H9 (cell line): ENCODE measurements around the gene NCKAP5. TPM values are rescaled to one million over a fixed set of nuclear protein-coding genes. Genes with fewer than 3 reads are reported as not detected.

Experiments used
- DNase-seq: peaks from one replicate; pipeline ENCODE4 v3.0.0-alpha.2; 2017
- H2AFZ ChIP-seq: one replicate; pipeline ENCODE4 v1.6.1; 2013; ENCODE audit warnings: mild to moderate bottlenecking, low read length, control low read depth, moderate library complexity
- H2AK5ac ChIP-seq: 2 replicates; pipeline ENCODE4 v1.6.1; 2013; ENCODE audit warnings: low read length, control low read depth, mixed read lengths; ENCODE audit not compliant: insufficient read length
- H2BK120ac ChIP-seq: one replicate; pipeline ENCODE4 v1.6.1; 2013; ENCODE audit warnings: low read depth, mild to moderate bottlenecking, low read length, control low read depth, inconsistent platforms; ENCODE audit not compliant: poor library complexity, severe bottlenecking
- H2BK12ac ChIP-seq: 2 replicates; pipeline ENCODE4 v1.6.1; 2013; ENCODE audit warnings: low read length, control low read depth, mixed read lengths, low read depth; ENCODE audit not compliant: insufficient read length
- H2BK15ac ChIP-seq: 2 replicates; pipeline ENCODE4 v1.6.1; 2013; ENCODE audit warnings: low read depth, low read length, control low read depth
- H2BK20ac ChIP-seq: one replicate; pipeline ENCODE4 v1.6.1; 2013; ENCODE audit warnings: low read depth, mild to moderate bottlenecking, low read length, control low read depth, inconsistent platforms; ENCODE audit not compliant: poor library complexity, severe bottlenecking
- H2BK5ac ChIP-seq: 2 replicates; pipeline ENCODE4 v1.6.1; 2013; ENCODE audit warnings: low read length, control low read depth, mixed read lengths; ENCODE audit not compliant: insufficient read length
- H3K14ac ChIP-seq: 2 replicates; pipeline ENCODE4 v1.6.1; 2013; ENCODE audit warnings: low read length, control low read depth; ENCODE audit not compliant: insufficient read depth
- H3K18ac ChIP-seq: 2 replicates; pipeline ENCODE4 v1.6.1; 2013; ENCODE audit warnings: low read depth, mild to moderate bottlenecking, mixed read lengths, low read length, control low read depth; ENCODE audit not compliant: insufficient read length
- H3K23ac ChIP-seq: 2 replicates; pipeline ENCODE4 v1.6.1; 2013; ENCODE audit warnings: low read length, control low read depth, mixed read lengths, low read depth; ENCODE audit not compliant: insufficient read length
- H3K23me2 ChIP-seq: 2 replicates; pipeline ENCODE4 v1.6.1; 2013; ENCODE audit warnings: low read depth, mild to moderate bottlenecking, mixed read lengths, low read length, control low read depth; ENCODE audit not compliant: insufficient read length, poor library complexity, severe bottlenecking
- H3K27ac ChIP-seq: 2 replicates; pipeline ENCODE4 v1.5.1; 2013; ENCODE audit warnings: low read length, control low read depth, mixed read lengths, low read depth; ENCODE audit not compliant: insufficient read length
- H3K27me3 ChIP-seq: 2 replicates; pipeline ENCODE4 v1.6.1; 2013; ENCODE audit warnings: low read length, control low read depth, inconsistent platforms; ENCODE audit not compliant: insufficient read depth
- H3K4ac ChIP-seq: 2 replicates; pipeline ENCODE4 v1.6.1; 2013; ENCODE audit warnings: low read depth, mild to moderate bottlenecking, control low read depth, inconsistent platforms, low read length, moderate library complexity
- H3K4me1 ChIP-seq: 2 replicates; pipeline ENCODE4 v1.6.1; 2013; ENCODE audit warnings: low read length, control low read depth, inconsistent platforms; ENCODE audit not compliant: insufficient read depth
- H3K4me2 ChIP-seq: 2 replicates; pipeline ENCODE4 v1.6.1; 2013; ENCODE audit warnings: low read length, control low read depth, mixed read lengths; ENCODE audit not compliant: insufficient read length, insufficient read depth
- H3K56ac ChIP-seq: 2 replicates; pipeline ENCODE4 v1.6.1; 2013; ENCODE audit warnings: low read depth, mild to moderate bottlenecking, mixed read lengths, low read length, control low read depth; ENCODE audit not compliant: insufficient read length
- H3K79me1 ChIP-seq: 2 replicates; pipeline ENCODE4 v1.6.1; 2013; ENCODE audit warnings: low read depth, mild to moderate bottlenecking, moderate library complexity, low read length, control low read depth, inconsistent platforms; ENCODE audit not compliant: insufficient read depth, poor library complexity, severe bottlenecking
- H3K79me2 ChIP-seq: 2 replicates; pipeline ENCODE4 v1.6.1; 2013; ENCODE audit warnings: low read length, control low read depth, inconsistent platforms; ENCODE audit not compliant: insufficient read depth
- H3K9ac ChIP-seq: 2 replicates; pipeline ENCODE4 v1.6.1; 2013; ENCODE audit warnings: low read length, control low read depth, mixed read lengths; ENCODE audit not compliant: insufficient read length; ENCODE audit errors: extremely low read depth
- H3K9me3 ChIP-seq: one replicate; pipeline ENCODE4 v1.6.1; 2013; ENCODE audit warnings: low read depth, low read length, inconsistent platforms; ENCODE audit not compliant: control insufficient read depth
- H3T11ph ChIP-seq: one replicate; pipeline ENCODE4 v1.6.1; 2013; ENCODE audit warnings: mild to moderate bottlenecking, low read length, control low read depth, inconsistent platforms
- H4K20me1 ChIP-seq: one replicate; pipeline ENCODE4 v1.6.1; 2013; ENCODE audit not compliant: control insufficient read depth, insufficient read length, insufficient read depth
- H4K5ac ChIP-seq: 2 replicates; pipeline ENCODE4 v1.6.1; 2013; ENCODE audit warnings: low read depth, mild to moderate bottlenecking, mixed read lengths, low read length, control low read depth; ENCODE audit not compliant: insufficient read length
- H4K8ac ChIP-seq: replicated peaks from 2 replicates; pipeline ENCODE4 v1.6.1; 2013; ENCODE audit warnings: low read length, control low read depth, mixed read lengths, low read depth; ENCODE audit not compliant: insufficient read length
- H4K91ac ChIP-seq: 2 replicates; pipeline ENCODE4 v1.6.1; 2013; ENCODE audit warnings: low read depth, mild to moderate bottlenecking, moderate library complexity, mixed read lengths, low read length, control low read depth; ENCODE audit not compliant: insufficient read length
- H3K27ac Mint-ChIP-seq, 3 experiments: 2 replicates in 2 of 3; 3 replicates in 1 of 3; pipeline ENCODE4 v1.8.0; 2020 to 2021; ENCODE audit warnings: mixed read lengths in 3 of 3, mild to moderate bottlenecking in 1 of 3, moderate library complexity in 1 of 3
- H3K27me3 Mint-ChIP-seq: 2 replicates; pipeline ENCODE4 v1.8.0; 2021; ENCODE audit warnings: low read depth, mild to moderate bottlenecking, moderate library complexity, mixed read lengths
- H3K36me3 Mint-ChIP-seq, 3 experiments: 2 replicates in 2 of 3; 3 replicates in 1 of 3; pipeline ENCODE4 v1.8.0; 2020 to 2021; ENCODE audit warnings: low read depth in 3 of 3, mixed read lengths in 3 of 3; ENCODE audit not compliant: insufficient read depth in 1 of 3
- H3K4me1 Mint-ChIP-seq, 2 experiments: 2 replicates each; pipeline ENCODE4 v1.8.0; 2020; ENCODE audit warnings: mixed read lengths in 2 of 2
- H3K4me3 Mint-ChIP-seq, 2 experiments: 2 replicates in 1 of 2; 3 replicates in 1 of 2; pipeline ENCODE4 v1.8.0; 2020 to 2021; ENCODE audit warnings: mild to moderate bottlenecking in 2 of 2, mixed read lengths in 2 of 2, moderate library complexity in 1 of 2
- H3K9me3 Mint-ChIP-seq, 2 experiments: 2 replicates in 1 of 2; 3 replicates in 1 of 2; pipeline ENCODE4 v1.8.0; 2020; ENCODE audit warnings: mild to moderate bottlenecking in 2 of 2, mixed read lengths in 2 of 2, moderate library complexity in 1 of 2
- WGBS: extraction: QIAGEN DNeasy Blood & Tissue Kit; methylation state at CpG from one replicate; pipeline ENCODE4 v1.1.7; 2013; ENCODE audit warnings: missing lambda C conversion rate, low lambda C conversion rate, mixed read lengths; ENCODE audit not compliant: insufficient read length; ENCODE audit errors: extremely low coverage; 5-methylcytosine and 5-hydroxymethylcytosine counted together
- total RNA-seq: library from RNA; stranded (reverse); gene quantifications from 2 replicates; pipeline ENCODE4 v1.2.1, GENCODE V29; 2021
- TF ChIP-seq, protein P1 (sequence below): fragments of 200-600 bp; sonication (generic); conservative IDR thresholded peaks from 3 replicates; pipeline ENCODE4 v1.8.0; 2021; ENCODE audit warnings: antibody characterized with exemption, mild to moderate bottlenecking

NCKAP5 gene
- total RNA-seq, 1 experiment from 2014 or later: 0.26 TPM

DNA sequence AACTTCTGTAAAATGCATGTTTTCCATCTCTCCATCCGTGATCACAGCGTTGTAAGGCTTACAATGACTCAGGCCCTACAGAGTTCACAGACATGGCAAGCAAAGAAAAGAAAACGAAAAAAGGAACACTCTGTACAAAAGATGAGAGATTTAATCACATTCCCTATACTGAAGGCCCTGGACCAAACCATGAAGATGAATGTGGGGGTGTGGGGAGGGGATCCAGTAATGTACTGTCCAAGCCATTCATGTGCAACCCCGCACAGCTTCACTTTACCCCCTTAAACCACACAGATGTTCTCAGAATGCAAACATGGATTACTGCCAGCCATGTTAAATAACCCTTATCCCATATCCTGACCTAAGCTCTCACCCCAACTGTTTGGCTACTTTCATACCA, 391.1 kb downstream of the NCKAP5 start:
- TF ChIP-seq, protein P1, sequence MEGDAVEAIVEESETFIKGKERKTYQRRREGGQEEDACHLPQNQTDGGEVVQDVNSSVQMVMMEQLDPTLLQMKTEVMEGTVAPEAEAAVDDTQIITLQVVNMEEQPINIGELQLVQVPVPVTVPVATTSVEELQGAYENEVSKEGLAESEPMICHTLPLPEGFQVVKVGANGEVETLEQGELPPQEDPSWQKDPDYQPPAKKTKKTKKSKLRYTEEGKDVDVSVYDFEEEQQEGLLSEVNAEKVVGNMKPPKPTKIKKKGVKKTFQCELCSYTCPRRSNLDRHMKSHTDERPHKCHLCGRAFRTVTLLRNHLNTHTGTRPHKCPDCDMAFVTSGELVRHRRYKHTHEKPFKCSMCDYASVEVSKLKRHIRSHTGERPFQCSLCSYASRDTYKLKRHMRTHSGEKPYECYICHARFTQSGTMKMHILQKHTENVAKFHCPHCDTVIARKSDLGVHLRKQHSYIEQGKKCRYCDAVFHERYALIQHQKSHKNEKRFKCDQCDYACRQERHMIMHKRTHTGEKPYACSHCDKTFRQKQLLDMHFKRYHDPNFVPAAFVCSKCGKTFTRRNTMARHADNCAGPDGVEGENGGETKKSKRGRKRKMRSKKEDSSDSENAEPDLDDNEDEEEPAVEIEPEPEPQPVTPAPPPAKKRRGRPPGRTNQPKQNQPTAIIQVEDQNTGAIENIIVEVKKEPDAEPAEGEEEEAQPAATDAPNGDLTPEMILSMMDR: no peak
- H3K4me1 ChIP-seq: no peaks in the 10 kb centered on the region
- H2AK5ac ChIP-seq: no peak overlapping the region
- no peak overlapping the region for H3K14ac ChIP-seq
- H3K27me3 Mint-ChIP-seq: no peaks in the 10 kb centered on the region
- no peaks in the 10 kb centered on the region; the same call in 1 of the 2 replicates for H3K27me3 ChIP-seq
- no peak overlapping the region for H2AFZ ChIP-seq
- H3K79me2 ChIP-seq: no peaks in the 10 kb centered on the region
- H2BK120ac ChIP-seq: no peak overlapping the region
- H3T11ph ChIP-seq: no peak overlapping the region
- H3K9me3 ChIP-seq: no peaks in the 10 kb centered on the region
- H3K4me1 Mint-ChIP-seq: peaks cover 0 to 7% of the 10 kb centered on the region in 2 experiments; a peak in 3 of 4 replicates
- no peak overlapping the region for H3K56ac ChIP-seq
- H4K5ac ChIP-seq: no peak overlapping the region
- H3K4me2 ChIP-seq: no peak overlapping the region
- H3K23ac ChIP-seq: no peak overlapping the region
- no peak overlapping the region for H3K18ac ChIP-seq
- no peak overlapping the region for H4K8ac ChIP-seq
- no peak overlapping the region for H3K4ac ChIP-seq
- no peaks in the 10 kb centered on the region for H4K20me1 ChIP-seq
- H3K27ac ChIP-seq: no peak overlapping the region
- no peak overlapping the region for H2BK5ac ChIP-seq
- H2BK20ac ChIP-seq: no peak overlapping the region
- H3K79me1 ChIP-seq: no peaks in the 10 kb centered on the region
- no peak overlapping the region for H3K4me3 Mint-ChIP-seq
- H2BK15ac ChIP-seq: no peak overlapping the region
- no peaks in the 10 kb centered on the region for H3K36me3 Mint-ChIP-seq
- no CpG with 5 or more reads among the region's 4 CpGs for WGBS
- no peak overlapping the region for H3K9ac ChIP-seq
- H4K91ac ChIP-seq: no peak overlapping the region
- H2BK12ac ChIP-seq: no peak overlapping the region
- H3K9me3 Mint-ChIP-seq: no peaks in the 10 kb centered on the region; a peak in 2 of 5 replicates
- DNase-seq: no peak
- no peak overlapping the region for H3K27ac Mint-ChIP-seq
- no peaks in the 10 kb centered on the region for H3K23me2 ChIP-seq
